Stomach (tissue), 4 donors: Measurements from ENCODE around the gene GRB10.

Source experiments
- POLR2AphosphoS5 ChIP-seq, 3 donors: sonication (generic); formaldehyde crosslinking; IDR thresholded peaks; one replicate each; pipeline ENCODE4 v1.6.1; 2016; ENCODE audit warnings: antibody characterized with exemption in 3 of 3
- TF ChIP-seq, protein P1 (sequence below), 7 experiments: fragments of 450-650 bp in 4 of 7; fragments of 200-600 bp in 3 of 7; sonication (generic) in 3 of 7; IDR thresholded peaks; one replicate each; pipeline ENCODE4 v1.5.1; 2016 to 2019; ENCODE audit warnings: antibody characterized with exemption in 7 of 7, control low read depth in 2 of 7, mild to moderate bottlenecking in 1 of 7

DNA sequence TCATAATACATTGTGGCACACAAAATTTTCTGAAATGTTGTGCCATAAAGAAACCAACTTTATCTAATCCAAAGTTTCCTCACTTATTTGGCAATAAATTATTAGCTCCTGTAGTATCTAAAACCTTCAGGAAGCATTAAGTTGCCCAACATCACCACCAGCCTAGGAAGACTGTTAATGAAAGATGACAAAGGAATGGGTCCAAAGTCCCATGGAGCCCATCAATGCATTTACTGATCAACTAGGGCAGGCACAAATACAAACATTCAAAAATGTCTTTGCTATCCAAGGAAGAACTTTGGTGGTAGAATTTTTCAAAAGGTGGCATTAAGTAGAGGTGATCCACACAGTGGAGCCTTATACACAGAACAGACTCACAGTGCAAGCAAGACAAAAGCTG, 4.5 kb downstream of the GRB10 start:
- TF ChIP-seq, protein P1, sequence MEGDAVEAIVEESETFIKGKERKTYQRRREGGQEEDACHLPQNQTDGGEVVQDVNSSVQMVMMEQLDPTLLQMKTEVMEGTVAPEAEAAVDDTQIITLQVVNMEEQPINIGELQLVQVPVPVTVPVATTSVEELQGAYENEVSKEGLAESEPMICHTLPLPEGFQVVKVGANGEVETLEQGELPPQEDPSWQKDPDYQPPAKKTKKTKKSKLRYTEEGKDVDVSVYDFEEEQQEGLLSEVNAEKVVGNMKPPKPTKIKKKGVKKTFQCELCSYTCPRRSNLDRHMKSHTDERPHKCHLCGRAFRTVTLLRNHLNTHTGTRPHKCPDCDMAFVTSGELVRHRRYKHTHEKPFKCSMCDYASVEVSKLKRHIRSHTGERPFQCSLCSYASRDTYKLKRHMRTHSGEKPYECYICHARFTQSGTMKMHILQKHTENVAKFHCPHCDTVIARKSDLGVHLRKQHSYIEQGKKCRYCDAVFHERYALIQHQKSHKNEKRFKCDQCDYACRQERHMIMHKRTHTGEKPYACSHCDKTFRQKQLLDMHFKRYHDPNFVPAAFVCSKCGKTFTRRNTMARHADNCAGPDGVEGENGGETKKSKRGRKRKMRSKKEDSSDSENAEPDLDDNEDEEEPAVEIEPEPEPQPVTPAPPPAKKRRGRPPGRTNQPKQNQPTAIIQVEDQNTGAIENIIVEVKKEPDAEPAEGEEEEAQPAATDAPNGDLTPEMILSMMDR (IDR thresholded peaks at IDR 0.05), result no peak
- no peak for TF ChIP-seq POLR2AphosphoS5 (IDR thresholded peaks at IDR 0.05)
